ENCODE results near the gene GMCL1.
"Not testable (repeated sequence)": the region's sequence is repeated elsewhere in the genome, so short reads cannot be mapped to it uniquely, and the experiment has no call there.

Gene GMCL1

GRCh38 chr2:69829256-69830044, at the start of gene GMCL1:
GMCL1 (plus strand) TSS chr2:69829660; CDS start chr2:69829893, 233 bp downstream.
- peak; percentile 99 for DNase-seq

- no peak for DNase-seq
Measured at GRCh38 chr2:69780921-69781320, 48.5 kb upstream of the GMCL1 start.

DNA sequence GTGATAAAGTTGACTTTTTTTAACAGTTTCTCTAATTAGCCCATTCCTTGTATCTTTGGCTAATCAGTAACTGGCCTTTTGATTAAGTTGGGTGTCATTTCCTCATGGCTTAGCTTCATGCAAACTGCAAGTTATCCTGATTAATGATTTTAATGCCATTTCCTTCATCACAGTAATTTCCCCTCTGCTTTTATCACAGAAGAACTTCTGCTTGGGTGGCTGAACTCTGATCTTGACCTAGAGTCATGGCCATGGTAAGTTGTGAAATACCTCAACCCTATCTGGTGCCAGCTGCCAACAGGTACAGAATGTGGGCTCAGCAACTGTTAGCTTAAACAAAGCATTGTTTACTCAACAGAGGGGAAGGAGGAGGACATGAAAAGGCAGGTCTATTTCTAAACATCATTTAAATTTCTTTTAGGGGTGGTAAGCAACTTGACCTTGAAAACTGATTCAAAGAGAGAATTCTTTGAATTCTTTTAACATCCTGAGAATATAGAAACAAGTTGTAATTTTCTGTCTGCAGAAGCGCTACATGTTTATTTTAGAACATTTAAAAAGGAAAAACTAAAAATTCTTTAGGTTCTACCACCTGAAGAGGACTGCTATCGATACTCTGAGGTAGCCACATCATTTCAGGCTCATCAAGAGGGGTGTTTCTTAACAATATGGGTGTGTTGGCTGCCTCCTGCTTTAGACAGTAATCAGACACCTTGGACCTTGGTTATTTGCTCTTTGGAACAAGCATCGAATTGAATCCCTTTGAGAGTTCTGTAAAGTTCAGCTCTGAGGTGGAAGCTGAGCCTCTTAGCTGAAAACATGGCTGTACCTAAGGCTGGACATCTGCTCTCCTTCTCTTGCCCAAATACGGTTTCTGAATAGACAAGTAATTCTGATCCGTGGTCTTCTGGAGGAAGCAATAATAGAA, 47.9 kb upstream of the GMCL1 start:
- DNase-seq: no peak

- DNase-seq: no peak
Measured at GRCh38 chr2:69784228-69784627, 45.2 kb upstream of the GMCL1 start.

DNA sequence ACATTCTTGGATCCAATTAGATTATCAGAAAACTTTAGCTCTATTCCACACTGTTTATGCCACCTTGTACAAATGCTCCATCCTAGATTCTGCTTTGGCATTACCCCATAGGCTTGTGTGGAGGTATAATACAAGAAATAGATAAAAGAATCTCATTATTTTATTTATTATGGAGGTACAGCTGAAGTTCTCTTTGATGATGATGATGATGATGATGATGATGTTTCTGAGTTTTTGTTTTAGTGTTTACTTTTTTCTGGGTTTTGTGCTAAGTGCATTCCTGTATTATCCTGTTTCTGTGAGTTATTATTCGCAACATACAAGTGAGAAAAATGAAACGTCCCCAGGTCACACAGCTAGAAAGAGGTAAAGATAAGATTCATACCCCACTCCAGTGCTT, 44.1 kb upstream of the GMCL1 start:
- no peak for DNase-seq

DNA sequence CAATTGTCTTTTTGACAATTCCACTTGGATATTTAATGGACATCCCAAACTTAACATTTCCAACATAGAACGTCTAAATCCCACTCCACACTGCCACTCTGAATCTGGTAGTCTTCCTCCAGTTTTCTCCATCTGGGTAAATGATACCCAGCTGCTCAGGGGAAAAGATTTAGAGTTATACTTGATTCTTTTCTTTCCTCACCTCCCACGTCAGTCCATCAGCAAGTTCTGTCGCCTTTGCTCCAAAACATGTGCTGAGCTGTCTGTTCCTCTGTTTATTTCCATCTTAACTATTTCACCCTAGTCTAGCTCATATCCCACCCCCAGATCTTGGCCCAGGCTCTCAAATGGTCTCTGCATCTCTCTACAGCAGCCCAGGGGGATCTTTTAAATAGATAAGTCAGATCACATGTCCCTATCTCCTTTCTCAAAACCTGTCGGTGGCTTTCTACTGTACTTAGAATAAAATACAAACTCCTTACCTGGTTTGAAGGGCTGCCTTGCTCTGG, 43.4 kb upstream of the GMCL1 start:
- DNase-seq: no peak

DNA sequence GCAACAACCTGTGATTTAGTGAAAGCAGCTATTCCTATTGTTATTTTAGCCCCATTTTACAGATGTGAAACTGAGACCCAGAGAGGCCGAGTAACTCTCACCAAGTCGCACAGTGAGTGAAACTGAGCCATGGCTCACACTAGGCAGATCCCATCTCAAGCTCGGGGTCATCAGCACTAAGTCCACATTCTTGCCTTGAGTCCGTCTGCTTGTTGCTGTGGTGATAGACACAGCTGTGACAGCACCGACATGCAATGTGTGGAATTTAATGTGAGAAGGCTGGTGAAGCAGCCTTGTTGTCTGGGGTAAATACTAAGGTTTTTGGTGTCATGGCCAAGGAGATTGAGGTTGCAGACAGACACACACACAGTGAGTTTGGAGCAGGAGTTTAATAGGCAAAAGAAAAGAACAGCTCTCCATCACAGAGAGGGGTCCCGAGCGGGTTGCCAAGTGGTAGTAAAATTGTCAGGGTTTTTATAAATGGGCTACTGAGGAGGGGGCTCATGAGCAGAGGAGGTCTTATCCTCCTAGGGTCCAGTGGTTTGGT, 40.2 kb upstream of the GMCL1 start:
- DNase-seq: no peak

GRCh38 chr2:69789772-69790600, 39.5 kb upstream of the GMCL1 start:
- no peak for DNase-seq

- DNase-seq: no peak
Measured at GRCh38 chr2:69790601-69790959, 38.9 kb upstream of the GMCL1 start.

GRCh38 chr2:69791045-69791444, 38.4 kb upstream of the GMCL1 start:
- no peak for DNase-seq

DNA sequence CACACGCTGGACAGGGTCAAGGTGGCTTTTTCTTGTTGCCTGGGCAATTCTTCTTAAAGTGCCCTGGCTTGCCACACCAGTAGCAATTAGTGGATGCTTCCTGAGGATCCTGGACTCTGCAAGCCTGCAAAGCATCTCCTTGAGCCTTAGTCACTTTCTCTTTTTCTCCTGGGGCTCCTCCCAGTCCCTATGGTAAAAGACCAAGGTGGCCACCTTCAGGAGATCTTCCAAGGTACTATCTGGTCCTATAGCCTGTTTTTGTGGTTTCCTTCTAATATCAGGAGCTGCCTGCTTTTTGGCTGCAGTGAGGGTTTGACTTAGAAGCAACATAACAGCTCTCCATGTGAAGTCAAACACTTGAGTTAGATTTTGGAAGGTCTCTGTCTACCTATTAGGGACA, 33.3 kb upstream of the GMCL1 start:
- no peak for DNase-seq

DNA sequence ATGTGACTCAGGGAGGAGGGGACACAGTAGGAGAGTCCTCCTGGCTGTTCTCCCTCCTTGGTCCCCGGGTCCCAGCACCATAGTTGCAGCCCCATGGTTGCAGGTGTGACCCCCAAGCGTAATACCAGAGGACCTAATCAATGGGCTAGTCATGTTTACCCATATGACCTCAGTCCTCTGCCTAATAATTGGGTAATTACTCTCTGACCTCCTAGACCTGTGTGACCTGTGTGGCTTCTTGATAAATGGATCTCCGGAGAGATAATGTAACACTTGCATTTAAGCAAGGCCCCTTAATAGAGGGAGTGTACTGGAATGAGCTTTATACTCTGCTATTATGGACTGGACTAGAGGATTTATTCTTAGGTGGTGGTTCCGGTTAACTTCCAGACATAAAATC, 32.2 kb upstream of the GMCL1 start:
- DNase-seq: no peak

GRCh38 chr2:69797836-69798289, 31.6 kb upstream of the GMCL1 start:
- DNase-seq: no peak

DNA sequence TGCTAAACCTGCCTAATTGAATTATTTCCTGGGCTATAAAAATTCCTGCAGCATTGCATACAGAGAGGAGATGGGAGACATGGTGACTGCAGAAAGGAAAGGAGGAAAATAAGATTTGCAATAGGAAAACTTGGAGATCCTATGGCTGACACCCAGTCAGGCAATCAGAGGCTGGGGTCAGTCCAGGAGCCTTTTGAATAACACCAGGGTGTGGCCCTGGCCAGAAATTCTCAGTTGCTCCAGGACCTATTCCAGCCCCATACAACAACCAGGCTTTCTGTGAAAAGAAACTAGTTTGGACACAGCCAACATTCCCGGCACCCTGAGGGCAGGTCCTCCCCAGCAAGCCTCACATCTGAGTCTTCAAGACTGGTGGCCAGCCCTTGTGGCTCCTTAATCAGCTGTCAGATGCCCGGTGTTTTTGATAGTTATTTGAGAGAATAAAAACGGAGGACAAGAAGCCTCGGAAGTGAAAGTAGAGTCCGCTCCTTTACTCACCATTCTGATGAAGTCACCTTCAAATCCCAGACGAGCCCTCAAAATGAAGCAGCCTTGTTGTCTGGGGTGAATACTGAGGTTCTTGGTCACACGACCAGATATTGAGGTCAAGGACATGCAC, 31.1 kb upstream of the GMCL1 start:
- no peak for DNase-seq

DNA sequence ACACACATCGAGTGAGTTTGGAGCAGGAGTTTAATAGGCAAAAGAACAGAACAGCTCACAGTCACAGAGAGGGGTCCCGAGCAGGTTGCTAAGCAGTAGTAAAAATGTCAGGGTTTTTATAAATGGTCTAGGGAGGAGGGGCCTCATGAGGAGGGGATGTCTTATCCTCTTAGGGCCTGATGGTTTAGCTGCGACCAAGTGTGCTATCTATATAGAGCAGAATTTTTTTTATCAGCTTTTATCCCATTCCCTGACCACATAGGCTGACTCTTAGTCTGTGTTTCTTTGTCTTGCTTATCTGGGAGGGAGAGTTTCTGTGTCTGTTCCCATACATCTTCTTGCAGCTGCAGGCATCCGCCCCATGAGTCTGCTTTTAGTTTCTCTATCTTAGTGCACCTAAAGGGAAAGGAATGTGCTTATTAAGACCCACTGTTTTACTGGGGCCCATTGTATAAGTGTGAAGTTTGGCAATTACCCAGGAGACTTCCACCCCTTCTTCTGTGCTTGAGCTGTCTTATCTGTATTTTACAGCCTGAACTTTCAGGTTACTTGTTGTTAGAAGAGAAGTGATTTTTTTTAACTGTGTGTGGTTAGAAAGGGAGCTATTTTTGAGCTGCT, 30.4 kb upstream of the GMCL1 start:
- DNase-seq: no peak

DNA sequence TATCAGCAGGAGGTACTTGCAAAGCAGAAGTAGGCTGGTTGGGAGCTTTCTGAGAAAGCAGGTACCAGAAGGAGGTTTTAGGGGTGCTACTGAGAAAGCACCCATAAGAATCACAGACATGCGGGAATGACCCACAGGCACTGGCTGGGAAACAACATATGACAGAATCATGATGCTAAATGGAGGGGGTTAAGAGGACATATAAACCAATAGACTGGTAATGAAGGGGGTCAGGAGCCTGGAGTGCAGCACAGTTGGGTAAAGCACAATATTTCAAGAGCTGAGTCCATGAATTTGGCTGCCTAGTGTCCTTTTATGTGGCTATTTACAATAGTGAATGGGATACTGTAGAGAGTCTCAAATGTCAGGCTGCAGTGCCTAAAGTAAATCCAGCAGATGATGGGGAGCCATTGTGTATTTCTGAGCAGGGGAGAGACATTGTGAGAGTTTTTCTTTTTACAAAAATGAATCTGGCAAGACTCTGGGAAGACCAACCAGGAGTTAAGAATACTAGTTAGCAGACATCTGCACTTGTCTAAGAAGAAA, 27.6 kb upstream of the GMCL1 start:
- no peak for DNase-seq

- DNase-seq: not testable (repeated sequence)
Measured at GRCh38 chr2:69802781-69803367, 26.6 kb upstream of the GMCL1 start.

DNA sequence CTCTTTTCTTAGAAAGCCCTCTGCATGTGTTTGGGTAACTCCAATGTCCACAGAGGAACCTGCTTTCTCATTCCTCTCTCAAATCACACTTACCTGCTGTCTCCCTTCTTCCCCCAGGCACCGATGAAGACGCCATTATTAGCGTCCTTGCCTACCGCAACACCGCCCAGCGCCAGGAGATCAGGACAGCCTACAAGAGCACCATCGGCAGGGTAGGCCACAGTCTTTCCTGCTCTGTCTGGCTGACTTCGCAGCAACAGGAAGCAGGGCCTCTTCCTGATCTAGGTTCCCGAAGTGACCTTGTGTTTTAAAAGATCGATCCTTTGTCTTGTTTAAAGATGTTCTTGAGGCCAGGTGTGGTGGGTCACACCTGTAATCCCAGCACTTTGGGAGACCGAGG, 25.0 kb upstream of the GMCL1 start:
- no peak for DNase-seq

DNA sequence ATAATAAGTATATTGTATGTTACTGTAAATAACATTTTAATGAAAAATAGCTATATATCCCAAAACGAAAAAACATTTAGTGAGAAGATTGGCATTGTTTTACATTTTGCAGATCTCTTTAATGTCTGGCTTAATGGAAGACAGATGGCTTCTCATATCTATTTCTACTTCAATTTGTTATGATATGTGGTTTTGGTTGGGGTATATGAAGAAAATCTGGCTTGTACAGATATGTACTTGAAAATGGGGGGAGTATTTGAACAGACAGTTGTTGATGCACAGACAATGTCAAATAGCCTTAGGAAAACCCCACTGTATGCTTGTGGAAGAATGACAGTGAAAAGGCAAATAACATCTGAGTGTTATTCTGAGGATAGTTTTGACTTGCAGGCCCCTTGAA, 23.6 kb upstream of the GMCL1 start:
- no peak for DNase-seq

DNA sequence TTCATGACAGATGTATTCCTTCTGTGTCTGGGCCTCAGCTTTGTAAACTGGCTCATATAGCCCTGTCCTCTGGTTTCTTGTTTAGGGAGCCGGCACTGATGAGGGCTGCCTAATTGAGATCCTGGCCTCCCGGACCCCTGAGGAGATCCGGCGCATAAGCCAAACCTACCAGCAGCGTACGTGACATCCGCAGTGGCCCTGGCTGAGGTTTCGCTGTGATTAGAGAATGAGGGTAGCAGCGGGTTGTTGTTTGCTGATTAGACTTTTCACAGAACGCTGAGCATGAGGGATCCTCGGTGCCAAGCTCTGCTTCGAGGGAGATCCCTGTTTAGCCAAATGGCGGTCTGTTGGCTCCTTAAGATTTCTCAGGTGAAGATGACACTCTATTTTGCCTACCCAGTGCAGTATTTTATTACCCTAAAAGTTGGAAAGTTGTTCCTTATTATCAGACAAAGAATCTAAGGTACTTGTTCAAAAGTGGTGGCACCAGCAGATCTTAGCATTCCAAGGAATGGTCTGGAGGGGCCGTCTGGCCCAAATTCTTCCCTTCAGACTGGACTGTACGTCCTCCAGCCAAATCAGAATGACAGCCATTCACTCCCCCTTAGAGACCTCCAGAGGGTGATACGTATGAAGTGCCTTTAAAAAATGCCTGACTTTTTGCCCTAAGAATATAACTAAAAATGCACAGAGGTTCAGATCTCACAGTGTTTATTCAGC, 21.5 kb upstream of the GMCL1 start:
- no peak for DNase-seq

Measured in stimulated activated CD4-positive, alpha-beta T cell treated with anti-CD3 and anti-CD28 coated beads, Interleukin-12 subunit alpha, Interleukin-12 subunit beta, amount 100 ng/mL, for 4 hours (primary cell).